WTC11 (cell line): Measurements from ENCODE around the gene TP73. TPM values are rescaled to one million over a fixed set of nuclear protein-coding genes. Genes with fewer than 3 reads are reported as not detected.

ENCODE experiments used
- ATAC-seq: fragments of 200-7000 bp; cut with Tn5 transposase; 2 replicates; pipeline ENCODE4 v1.10.0; 2021; ENCODE audit warnings: mild to moderate bottlenecking, moderate library complexity
- CTCF ChIA-PET: fragments of 300-600 bp; sonication (Branson Sonifier 250); formaldehyde crosslinking; loops from one replicate; lab custom pipeline; 2021; ENCODE audit warnings: antibody characterized with exemption; lab: Charles Lee
- POLR2A ChIA-PET: fragments of 350-600 bp; sonication (Branson Sonifier 250); formaldehyde crosslinking; loops from one replicate; lab custom pipeline; 2021; ENCODE audit warnings: antibody characterized with exemption; lab: Charles Lee
- DNase-seq: peaks from one replicate; pipeline ENCODE4 v3.0.0; 2021; ENCODE audit warnings: low spot score
- H3K27ac Mint-ChIP-seq: 2 replicates; pipeline ENCODE4 v1.8.0; 2021; ENCODE audit warnings: mixed read lengths
- H3K27me3 Mint-ChIP-seq: 2 replicates; pipeline ENCODE4 v1.8.0; 2021; ENCODE audit warnings: low read depth, mild to moderate bottlenecking, moderate library complexity, mixed read lengths
- H3K36me3 Mint-ChIP-seq: 2 replicates; pipeline ENCODE4 v1.8.0; 2021; ENCODE audit warnings: mixed read lengths
- H3K4me1 Mint-ChIP-seq: 2 replicates; pipeline ENCODE4 v1.8.0; 2022; ENCODE audit warnings: mixed read lengths
- H3K4me3 Mint-ChIP-seq: 2 replicates; pipeline ENCODE4 v1.8.0; 2021; ENCODE audit warnings: mild to moderate bottlenecking, moderate library complexity, mixed read lengths
- H3K9me3 Mint-ChIP-seq: 2 replicates; pipeline ENCODE4 v1.8.0; 2021; ENCODE audit warnings: mixed read lengths
- ATF1 ChIP-seq: sonication (generic); formaldehyde crosslinking; IDR thresholded peaks from 2 replicates; pipeline ENCODE4 v1.8.1; 2023; ENCODE audit warnings: mild to moderate bottlenecking, moderate library complexity, missing genetic modification reagents
- CDX4 ChIP-seq: fragments of 250-450 bp; sonication (Bioruptor Pico); IDR thresholded peaks from 2 replicates; pipeline ENCODE4 v1.9.0; 2021; ENCODE audit warnings: moderate library complexity, mild to moderate bottlenecking, inconsistent platforms, borderline replicate concordance
- CTCF ChIP-seq: fragments of 200-600 bp; IDR thresholded peaks from 2 replicates; pipeline ENCODE4 v1.8.0; 2022; ENCODE audit warnings: antibody characterized with exemption
- E2F4 ChIP-seq: sonication (generic); formaldehyde crosslinking; IDR thresholded peaks from 2 replicates; pipeline ENCODE4 v1.8.1; 2022; ENCODE audit warnings: low read depth, mild to moderate bottlenecking, moderate library complexity, missing genetic modification reagents, borderline replicate concordance
- ESRRA ChIP-seq: sonication (generic); formaldehyde crosslinking; IDR thresholded peaks from 2 replicates; pipeline ENCODE4 v1.8.1; 2022; ENCODE audit warnings: mild to moderate bottlenecking, missing genetic modification reagents, borderline replicate concordance
- FOXK1 ChIP-seq: sonication (generic); formaldehyde crosslinking; IDR thresholded peaks from 2 replicates; pipeline ENCODE4 v1.8.0; 2022; ENCODE audit warnings: mild to moderate bottlenecking, moderate library complexity, missing genetic modification reagents
- HMGA2 ChIP-seq: fragments of 250-450 bp; sonication (Bioruptor Pico); IDR thresholded peaks from 2 replicates; pipeline ENCODE4 v1.4.0; 2021; ENCODE audit warnings: mild to moderate bottlenecking, moderate library complexity
- IRF1 ChIP-seq: sonication (generic); formaldehyde crosslinking; IDR thresholded peaks from 2 replicates; pipeline ENCODE4 v1.8.0; 2023; ENCODE audit warnings: missing genetic modification reagents
- JAZF1 ChIP-seq: fragments of 250-450 bp; sonication (Bioruptor Pico); IDR thresholded peaks from 2 replicates; pipeline ENCODE4 v1.9.0; 2021; ENCODE audit warnings: moderate library complexity, mild to moderate bottlenecking, inconsistent platforms
- KAT7 ChIP-seq: sonication (generic); formaldehyde crosslinking; IDR thresholded peaks from 2 replicates; pipeline ENCODE4 v1.8.1; 2023; ENCODE audit warnings: missing genetic modification reagents, mild to moderate bottlenecking, borderline replicate concordance
- NFE2L1 ChIP-seq: sonication (generic); formaldehyde crosslinking; IDR thresholded peaks from 2 replicates; pipeline ENCODE4 v1.8.1; 2023; ENCODE audit warnings: missing genetic modification reagents
- NFYB ChIP-seq: sonication (generic); formaldehyde crosslinking; conservative IDR thresholded peaks from 2 replicates; pipeline ENCODE4 v1.8.0; 2022; ENCODE audit warnings: low read depth, missing genetic modification reagents
- RELA ChIP-seq: sonication (generic); formaldehyde crosslinking; IDR thresholded peaks from 2 replicates; pipeline ENCODE4 v1.8.1; 2022; ENCODE audit warnings: missing genetic modification reagents, mild to moderate bottlenecking, borderline replicate concordance
- ZNF281 ChIP-seq: sonication (generic); formaldehyde crosslinking; IDR thresholded peaks from 2 replicates; pipeline ENCODE4 v1.8.0; 2023; ENCODE audit warnings: mild to moderate bottlenecking, missing genetic modification reagents
- ZSCAN18 ChIP-seq: fragments of 250-450 bp; sonication (Bioruptor Pico); IDR thresholded peaks from 2 replicates; pipeline ENCODE4 v2.1.2; 2022; ENCODE audit warnings: mild to moderate bottlenecking, moderate library complexity
- total RNA-seq: library from RNA; stranded (reverse); gene quantifications from 3 replicates; pipeline ENCODE4 v1.2.3, GENCODE V29; 2021

TP73 gene
- total RNA-seq, 1 experiment from 2014 or later = 5.7 TPM

GRCh38 chr1:3640121-3640837 lies 12.0 kb upstream of the TP73 start:
- DNase-seq = peak; percentile 3
- peaks cover 26% of the 10 kb centered on the region for H3K36me3 Mint-ChIP-seq

More at GRCh38 chr1:3640121-3640837, 12.0 kb upstream of the TP73 start:
- H3K4me1 Mint-ChIP-seq = no peaks in the 10 kb centered on the region
- ChIA-PET POLR2A (no interaction called here), CTCF (no interaction called here)
- H3K4me3 Mint-ChIP-seq = no peak overlapping the region
- no peaks in the 10 kb centered on the region for H3K27me3 Mint-ChIP-seq
- no peaks in the 10 kb centered on the region for H3K9me3 Mint-ChIP-seq
- no peak for TF ChIP-seq JAZF1 (CRISPR knock-in tag)
- TF ChIP-seq KAT7 (CRISPR knock-in tag) = no peak
- TF ChIP-seq ATF1 (CRISPR knock-in tag) = no peak
- TF ChIP-seq FOXK1 = no peak
- no peak for TF ChIP-seq RELA
- TF ChIP-seq NFYB (CRISPR knock-in tag) = no peak
- TF ChIP-seq IRF1 (CRISPR knock-in tag) = no peak
- no peak for TF ChIP-seq ZNF281 (CRISPR knock-in tag)
- no peak for TF ChIP-seq CDX4 (CRISPR knock-in tag)
- no peak for TF ChIP-seq NFE2L1 (CRISPR knock-in tag)
- no peak for TF ChIP-seq CTCF
- TF ChIP-seq ESRRA (CRISPR knock-in tag) = no peak
- no peak for TF ChIP-seq E2F4 (CRISPR knock-in tag)
- no peak for TF ChIP-seq ZSCAN18 (CRISPR knock-in tag)
- no peak for TF ChIP-seq HMGA2
- ATAC-seq = no peak
- no peak overlapping the region for H3K27ac Mint-ChIP-seq
